Testis (tissue), 3 donors: ENCODE data around the gene TBL1X. TPM values are rescaled to one million over a fixed set of nuclear protein-coding genes. Genes with fewer than 3 reads are reported as not detected.

ENCODE experiments used
- DNase-seq: peaks from one replicate; pipeline ENCODE4 v3.0.0-alpha.2; 2019
- H3K27ac ChIP-seq, 2 donors: fragments of 200-600 bp; sonication (generic); one replicate each; pipeline ENCODE4 v1.5.1; 2019
- H3K27me3 ChIP-seq: fragments of 200-600 bp; sonication (generic); one replicate; pipeline ENCODE4 v1.5.1; 2019
- H3K36me3 ChIP-seq: fragments of 200-600 bp; sonication (generic); one replicate; pipeline ENCODE4 v1.5.1; 2017; ENCODE audit warnings: low read depth; ENCODE audit errors: missing control alignments
- H3K4me1 ChIP-seq: fragments of 200-600 bp; sonication (generic); one replicate; pipeline ENCODE4 v1.5.1; 2019
- H3K4me3 ChIP-seq, 2 donors: fragments of 200-600 bp; sonication (generic); one replicate each; pipeline ENCODE4 v1.5.1; 2017 to 2019
- H3K9me3 ChIP-seq: fragments of 200-600 bp; sonication (generic); one replicate; pipeline ENCODE4 v1.5.1; 2017
- POLR2A ChIP-seq: fragments of 450-650 bp; IDR thresholded peaks from one replicate; pipeline ENCODE4 v1.6.1; 2017; ENCODE audit warnings: antibody characterized with exemption, mild to moderate bottlenecking, moderate library complexity
- WGBS, 2 donors: methylation state at CpG; one replicate each; pipeline ENCODE4 v1.1.5; 2018; 5-methylcytosine and 5-hydroxymethylcytosine counted together
- intact Hi-C: fragments of 100-400 bp; cut with DNase I; formaldehyde crosslinking; loops from one replicate; pipeline ENCODE4 v1.15.1; 2023; ENCODE audit warnings: low total_unique reads
- polyA plus RNA-seq: library from polyadenylated mRNA; stranded (reverse); fragments of 350-450 nt; fragmentation: Illumina TruSeq; extraction: RNeasy Lipid Tissue Mini Kit (QIAGEN cat#74804); gene quantifications from one replicate; pipeline ENCODE4 v1.2.3, GENCODE V29; 2014; ENCODE audit warnings: low read depth, low replicate concordance; ENCODE audit not compliant: insufficient read depth
- total RNA-seq, 2 donors: library from RNA; depleted of rRNA; stranded (reverse); fragments of >200 nt; gene quantifications; one replicate each; pipeline ENCODE4 v1.2.3, GENCODE V29; 2016
- TF ChIP-seq, protein P1 (sequence below), 3 experiments: fragments of 450-650 bp in 2 of 3; fragments of 200-600 bp in 1 of 3; sonication (generic) in 1 of 3; IDR thresholded peaks; one replicate each; pipeline ENCODE4 v1.5.1; 2016 to 2019; ENCODE audit warnings: antibody characterized with exemption in 3 of 3, mild to moderate bottlenecking in 2 of 3, moderate library complexity in 1 of 3

TBL1X gene
- total and polyA plus RNA-seq, 3 donors from 2014 or later, result 24.0 to 69.2 (median 48.1) TPM

- no peaks in the 10 kb centered on the region for H3K36me3 ChIP-seq
- WGBS, 2 donors, result 72 to 77% methylated on average over 5 to 12 of the region's 12 CpGs
- no peaks in the 10 kb centered on the region for H3K9me3 ChIP-seq
- no peak overlapping the region for H3K27ac ChIP-seq
- TF ChIP-seq, protein P1, sequence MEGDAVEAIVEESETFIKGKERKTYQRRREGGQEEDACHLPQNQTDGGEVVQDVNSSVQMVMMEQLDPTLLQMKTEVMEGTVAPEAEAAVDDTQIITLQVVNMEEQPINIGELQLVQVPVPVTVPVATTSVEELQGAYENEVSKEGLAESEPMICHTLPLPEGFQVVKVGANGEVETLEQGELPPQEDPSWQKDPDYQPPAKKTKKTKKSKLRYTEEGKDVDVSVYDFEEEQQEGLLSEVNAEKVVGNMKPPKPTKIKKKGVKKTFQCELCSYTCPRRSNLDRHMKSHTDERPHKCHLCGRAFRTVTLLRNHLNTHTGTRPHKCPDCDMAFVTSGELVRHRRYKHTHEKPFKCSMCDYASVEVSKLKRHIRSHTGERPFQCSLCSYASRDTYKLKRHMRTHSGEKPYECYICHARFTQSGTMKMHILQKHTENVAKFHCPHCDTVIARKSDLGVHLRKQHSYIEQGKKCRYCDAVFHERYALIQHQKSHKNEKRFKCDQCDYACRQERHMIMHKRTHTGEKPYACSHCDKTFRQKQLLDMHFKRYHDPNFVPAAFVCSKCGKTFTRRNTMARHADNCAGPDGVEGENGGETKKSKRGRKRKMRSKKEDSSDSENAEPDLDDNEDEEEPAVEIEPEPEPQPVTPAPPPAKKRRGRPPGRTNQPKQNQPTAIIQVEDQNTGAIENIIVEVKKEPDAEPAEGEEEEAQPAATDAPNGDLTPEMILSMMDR (IDR thresholded peaks at IDR 0.05), result no peak
- TF ChIP-seq POLR2A, result no peak
- no peak for DNase-seq
- no peaks in the 10 kb centered on the region for H3K27me3 ChIP-seq
- H3K4me3 ChIP-seq, result no peak overlapping the region
- intact Hi-C loops, result no loop called here
- no peaks in the 10 kb centered on the region for H3K4me1 ChIP-seq
These were observed 108.6 kb downstream of the TBL1X start for GRCh38 chrX:9573282-9574106.

DNA sequence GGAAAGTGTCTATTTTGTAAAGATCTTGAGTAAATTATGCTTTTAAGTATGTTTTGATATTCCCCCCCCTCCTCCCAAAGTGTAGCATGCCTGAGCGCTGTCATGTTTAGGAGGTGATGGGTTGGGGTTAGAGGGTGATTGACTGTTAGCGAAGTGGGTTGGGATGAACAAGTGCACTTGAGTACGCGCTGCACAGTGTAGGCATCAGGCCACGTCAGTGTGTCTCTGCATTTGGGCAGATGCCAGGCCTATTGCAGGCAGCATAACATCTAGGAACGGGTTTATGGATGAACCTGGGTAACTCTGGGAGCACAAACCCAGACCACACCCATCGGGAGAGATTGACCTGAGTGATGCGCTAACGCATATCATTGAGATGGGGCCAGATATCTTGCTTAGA is 111.2 kb downstream of the TBL1X start:
- DNase-seq, result no peak
- WGBS, 2 donors, result 90 to 94% methylated on average over 9 of the region's 9 CpGs
- Histone ChIP-seq H3K27ac (no peak overlapping the region), H3K36me3 (no peaks in the 10 kb centered on the region), H3K4me1 (no peaks in the 10 kb centered on the region), H3K4me3 (no peak overlapping the region), H3K27me3 (no peaks in the 10 kb centered on the region), H3K9me3 (no peaks in the 10 kb centered on the region)
- intact Hi-C loops, result no loop called here
- no peak for TF ChIP-seq POLR2A
- TF ChIP-seq, protein P1 (IDR thresholded peaks at IDR 0.05), result no peak

- H3K36me3 ChIP-seq, result no peaks in the 10 kb centered on the region
- no peaks in the 10 kb centered on the region for H3K9me3 ChIP-seq
- DNase-seq, result peak; percentile 47
- no peaks in the 10 kb centered on the region for H3K4me1 ChIP-seq
- 66 to 85% methylated on average over 6 to 9 of the region's 9 CpGs for WGBS, 2 donors
- H3K27ac ChIP-seq, result no peak overlapping the region
- no peaks in the 10 kb centered on the region for H3K27me3 ChIP-seq
- TF ChIP-seq, protein P1 (IDR thresholded peaks at IDR 0.05), result no peak
- no peak for TF ChIP-seq POLR2A
- H3K4me3 ChIP-seq, result no peak overlapping the region
- intact Hi-C loops, result no loop called here
These were observed 112.7 kb downstream of the TBL1X start for GRCh38 chrX:9577555-9577954.

DNA sequence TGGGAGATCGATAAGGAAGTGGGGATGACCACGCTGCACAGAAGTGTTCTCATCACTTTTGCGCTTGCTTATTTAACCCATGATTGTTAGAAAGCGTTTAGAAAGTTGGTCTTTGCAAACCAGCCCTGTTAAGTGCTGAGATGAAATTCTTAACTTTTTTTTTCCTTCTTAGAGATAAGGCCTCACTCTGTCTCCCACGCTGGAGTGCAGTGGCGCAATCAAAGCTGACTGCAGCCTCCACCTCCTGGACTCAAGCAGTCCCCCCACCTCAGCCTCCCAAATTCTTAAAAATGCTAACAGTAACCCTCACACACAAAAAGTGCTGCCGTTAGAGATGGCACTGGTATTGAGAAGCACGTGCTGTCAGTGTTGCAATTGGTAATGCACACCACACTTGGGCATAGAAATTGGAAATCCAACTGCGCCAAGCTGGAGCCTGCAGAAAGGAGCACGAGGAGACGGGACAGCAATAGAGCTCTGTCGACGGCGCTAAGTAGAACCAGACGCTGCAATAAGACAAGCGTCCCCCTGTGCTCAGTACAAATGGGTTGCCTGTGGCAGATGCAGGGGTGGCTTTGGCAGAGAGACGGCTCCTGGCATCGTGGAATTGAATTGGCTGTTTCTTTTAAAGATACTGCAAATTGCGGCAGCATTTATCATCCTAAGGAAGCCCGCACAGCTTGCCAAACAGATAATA is 113.4 kb downstream of the TBL1X start:
- DNase-seq, result no peak
- H3K27me3 ChIP-seq, result no peaks in the 10 kb centered on the region
- TF ChIP-seq, protein P1 (IDR thresholded peaks at IDR 0.05), result no peak
- TF ChIP-seq POLR2A, result no peak
- H3K27ac ChIP-seq, result no peak overlapping the region
- intact Hi-C loops, result no loop called here
- no peaks in the 10 kb centered on the region for H3K36me3 ChIP-seq
- H3K4me3 ChIP-seq, result no peak overlapping the region
- no peaks in the 10 kb centered on the region for H3K9me3 ChIP-seq
- WGBS, 2 donors, result 73 to 81% methylated on average over 15 to 20 of the region's 20 CpGs
- H3K4me1 ChIP-seq, result no peaks in the 10 kb centered on the region
